ENCODE results near the gene ITGAX.

Gene ITGAX

DNA sequence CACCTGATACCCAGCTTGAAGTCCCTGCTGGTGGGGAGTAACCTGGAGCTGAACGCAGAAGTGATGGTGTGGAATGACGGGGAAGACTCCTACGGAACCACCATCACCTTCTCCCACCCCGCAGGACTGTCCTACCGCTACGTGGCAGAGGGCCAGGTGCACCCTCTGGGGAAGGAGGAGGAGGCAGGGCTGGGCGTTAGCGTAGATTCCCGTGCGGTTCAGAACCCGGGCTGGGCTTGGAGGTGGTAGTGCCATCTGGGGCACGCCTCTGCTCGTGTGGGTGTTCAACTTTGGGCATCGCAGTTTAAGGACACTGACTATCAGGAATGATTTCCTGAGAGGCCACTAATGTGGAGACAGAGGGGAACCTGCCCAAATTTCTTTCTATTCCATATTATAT lies 18.3 kb downstream of the ITGAX start:
- no peak for DNase-seq (ENCODE audit: low read depth in 3 of 3)

- DNase-seq (ENCODE audit: low read depth in 3 of 3), result no peak
These were observed 20.3 kb downstream of the ITGAX start for GRCh38 chr16:31375231-31375630.

DNA sequence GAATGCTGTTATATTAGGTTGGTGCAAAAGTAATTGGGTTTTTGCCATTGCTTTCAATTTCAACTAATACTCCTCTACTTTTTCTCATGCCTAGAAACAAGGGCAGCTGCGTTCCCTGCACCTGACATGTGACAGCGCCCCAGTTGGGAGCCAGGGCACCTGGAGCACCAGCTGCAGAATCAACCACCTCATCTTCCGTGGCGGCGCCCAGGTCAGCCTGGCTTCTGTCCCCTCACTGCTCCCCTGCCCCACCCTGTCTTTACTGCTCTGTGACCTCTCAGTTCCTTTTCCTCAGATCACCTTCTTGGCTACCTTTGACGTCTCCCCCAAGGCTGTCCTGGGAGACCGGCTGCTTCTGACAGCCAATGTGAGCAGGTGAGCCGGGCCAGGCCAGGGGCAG lies 21.7 kb downstream of the ITGAX start:
- no peak for DNase-seq (ENCODE audit: low read depth in 3 of 3)

- DNase-seq (ENCODE audit: low read depth in 3 of 3), result no peak
These were observed 22.4 kb downstream of the ITGAX start for GRCh38 chr16:31377210-31377903.

GRCh38 chr16:31380201-31380600 lies 25.2 kb downstream of the ITGAX start:
- DNase-seq (ENCODE audit: low read depth in 3 of 3), result no peak

- peak; percentile 37 to 58 (median 47) for DNase-seq (ENCODE audit: low read depth in 3 of 3)
These were observed 27.6 kb downstream of the ITGAX start for GRCh38 chr16:31382485-31383161.

DNA sequence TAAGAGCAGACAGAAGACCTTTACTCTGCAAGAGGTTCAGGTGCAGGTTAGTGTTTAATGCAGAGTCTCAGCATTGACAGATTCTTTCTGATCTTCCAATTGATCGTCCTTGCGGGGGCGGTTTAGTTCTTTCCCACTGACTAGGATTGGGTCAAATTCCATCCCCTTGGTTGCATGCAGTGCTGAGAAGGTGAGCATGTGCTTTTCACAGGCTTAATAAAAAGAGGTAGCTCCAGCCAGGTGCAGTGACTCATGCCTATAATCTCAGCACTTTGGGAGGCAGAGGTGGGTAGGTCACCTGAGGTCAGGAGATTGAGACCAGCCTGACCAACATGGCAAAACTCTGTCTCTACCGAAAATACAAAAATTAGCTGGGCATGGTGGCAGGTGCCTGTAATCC lies 30.7 kb downstream of the ITGAX start:
- DNase-seq (ENCODE audit: low read depth in 3 of 3), result no peak

- peak; percentile 11 to 33 (median 17) for DNase-seq (ENCODE audit: low read depth in 3 of 3)
These were observed 31.4 kb downstream of the ITGAX start for GRCh38 chr16:31386157-31386984.

- no peak for DNase-seq (ENCODE audit: low read depth in 3 of 3)
These were observed 33.6 kb downstream of the ITGAX start for GRCh38 chr16:31388535-31388934.

- DNase-seq (ENCODE audit: low read depth in 3 of 3), result no peak
These were observed 35.6 kb downstream of the ITGAX start for GRCh38 chr16:31390504-31391041.

DNA sequence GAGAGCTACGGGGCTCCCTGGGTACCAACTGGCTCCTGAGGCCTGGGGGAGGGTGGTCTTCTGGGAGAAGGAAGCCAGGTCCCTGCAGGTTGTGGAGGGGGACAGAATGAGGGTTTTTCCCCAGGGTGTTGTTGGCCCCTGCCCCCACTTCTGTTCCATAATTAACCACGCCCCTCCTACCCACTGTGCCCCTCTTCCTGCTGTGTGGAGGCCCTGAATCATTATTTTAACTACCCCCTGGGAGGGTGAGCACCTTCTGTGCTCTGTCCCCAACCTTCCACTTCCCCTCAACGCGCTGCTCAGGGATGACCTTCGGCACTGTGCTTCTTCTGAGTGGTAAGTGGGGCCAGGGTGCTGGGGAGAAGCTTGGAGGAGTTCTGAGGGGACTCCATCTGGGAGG lies 38.1 kb downstream of the ITGAX start, which contains the start of gene ITGAD:
Gene ITGAD, plus strand, starts transcription at position 280 of the 400 bp plus-strand sequence. Its CDS starts 26 bp downstream, at position 306.
- no peak for DNase-seq (ENCODE audit: low read depth in 3 of 3)

- no peak for DNase-seq (ENCODE audit: low read depth in 3 of 3)
These were observed 40.7 kb downstream of the ITGAX start for GRCh38 chr16:31395647-31396046.

DNA sequence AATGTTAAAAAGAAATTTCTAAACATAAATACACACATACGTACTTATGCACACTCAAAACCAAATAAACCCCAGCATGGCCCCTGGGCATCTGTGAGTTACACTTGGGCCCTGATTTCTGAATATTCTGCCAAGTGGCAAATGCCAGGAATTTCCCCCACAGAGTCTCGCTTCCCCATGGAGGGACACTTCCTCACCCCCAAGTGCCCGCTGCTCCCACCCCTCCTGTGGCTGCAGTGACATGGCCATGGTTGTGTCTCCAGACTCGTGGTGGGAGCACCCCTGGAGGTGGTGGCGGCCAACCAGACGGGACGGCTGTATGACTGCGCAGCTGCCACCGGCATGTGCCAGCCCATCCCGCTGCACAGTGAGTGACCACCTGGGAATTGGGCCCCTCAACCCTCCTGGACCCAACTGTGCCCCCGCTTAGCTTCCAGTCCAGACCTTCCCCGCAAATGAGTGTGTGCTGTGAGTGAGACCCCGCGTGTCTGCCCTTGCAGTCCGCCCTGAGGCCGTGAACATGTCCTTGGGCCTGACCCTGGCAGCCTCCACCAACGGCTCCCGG lies 42.2 kb downstream of the ITGAX start:
- DNase-seq (ENCODE audit: low read depth in 3 of 3), result no peak

DNA sequence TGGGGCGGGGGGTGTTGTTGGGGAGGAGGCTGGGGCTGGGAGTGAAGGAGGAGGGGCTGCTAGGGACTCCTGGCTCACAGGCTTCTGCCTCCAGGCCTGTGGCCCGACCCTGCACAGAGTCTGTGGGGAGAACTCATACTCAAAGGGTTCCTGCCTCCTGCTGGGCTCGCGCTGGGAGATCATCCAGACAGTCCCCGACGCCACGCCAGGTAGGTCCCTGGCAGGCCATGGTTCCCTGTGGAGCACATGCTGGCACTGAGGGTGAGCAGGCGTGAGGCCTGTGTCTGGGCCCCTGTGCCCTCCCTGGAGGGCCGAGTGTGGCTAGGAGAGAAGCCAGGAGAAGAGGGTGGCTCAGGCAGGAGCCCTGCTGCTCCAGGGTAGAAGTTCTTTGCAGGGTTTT lies 42.7 kb downstream of the ITGAX start:
- no peak for DNase-seq (ENCODE audit: low read depth in 3 of 3)

- no peak for DNase-seq (ENCODE audit: low read depth in 3 of 3)
These were observed 45.2 kb downstream of the ITGAX start for GRCh38 chr16:31400191-31400590.

DNA sequence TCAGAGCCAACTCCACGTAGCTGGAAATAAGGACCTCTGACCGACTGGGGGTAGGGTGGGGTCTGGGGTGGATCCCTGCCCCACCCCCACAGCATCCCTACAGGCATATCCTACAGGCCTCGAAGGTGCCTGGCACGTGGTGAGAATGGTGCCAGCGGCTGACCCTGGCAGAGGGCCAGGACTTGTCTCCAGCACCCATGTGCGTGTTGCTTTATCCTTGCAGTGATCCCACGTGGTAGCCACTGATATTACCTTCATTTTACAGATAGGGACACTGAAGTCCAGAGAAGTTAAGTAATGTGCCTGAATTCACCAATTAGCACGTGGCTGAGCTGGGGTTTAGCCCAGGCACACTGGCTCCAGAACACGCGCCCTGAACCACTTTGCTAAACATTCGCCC lies 46.5 kb downstream of the ITGAX start:
- no peak for DNase-seq (ENCODE audit: low read depth in 3 of 3)

DNA sequence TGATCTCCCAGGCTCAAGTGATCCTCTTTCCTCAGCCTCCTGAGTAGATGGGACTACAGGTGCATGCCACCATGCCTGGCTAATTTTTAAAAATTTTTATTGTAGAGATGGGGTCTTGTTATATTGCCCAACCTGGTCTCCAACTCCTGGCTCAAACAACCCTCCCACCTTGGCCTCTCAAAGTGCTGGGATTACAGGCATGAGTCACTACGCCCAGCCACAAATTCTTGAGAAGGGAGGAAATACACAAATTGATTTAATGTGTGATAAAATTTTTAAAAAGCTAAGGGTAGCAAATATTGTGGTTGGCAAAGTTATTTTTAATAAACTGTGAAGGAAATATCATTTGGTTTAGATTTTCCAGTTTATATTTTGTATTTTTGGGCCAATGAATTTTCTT lies 47.7 kb downstream of the ITGAX start:
- no peak for DNase-seq (ENCODE audit: low read depth in 3 of 3)

DNA sequence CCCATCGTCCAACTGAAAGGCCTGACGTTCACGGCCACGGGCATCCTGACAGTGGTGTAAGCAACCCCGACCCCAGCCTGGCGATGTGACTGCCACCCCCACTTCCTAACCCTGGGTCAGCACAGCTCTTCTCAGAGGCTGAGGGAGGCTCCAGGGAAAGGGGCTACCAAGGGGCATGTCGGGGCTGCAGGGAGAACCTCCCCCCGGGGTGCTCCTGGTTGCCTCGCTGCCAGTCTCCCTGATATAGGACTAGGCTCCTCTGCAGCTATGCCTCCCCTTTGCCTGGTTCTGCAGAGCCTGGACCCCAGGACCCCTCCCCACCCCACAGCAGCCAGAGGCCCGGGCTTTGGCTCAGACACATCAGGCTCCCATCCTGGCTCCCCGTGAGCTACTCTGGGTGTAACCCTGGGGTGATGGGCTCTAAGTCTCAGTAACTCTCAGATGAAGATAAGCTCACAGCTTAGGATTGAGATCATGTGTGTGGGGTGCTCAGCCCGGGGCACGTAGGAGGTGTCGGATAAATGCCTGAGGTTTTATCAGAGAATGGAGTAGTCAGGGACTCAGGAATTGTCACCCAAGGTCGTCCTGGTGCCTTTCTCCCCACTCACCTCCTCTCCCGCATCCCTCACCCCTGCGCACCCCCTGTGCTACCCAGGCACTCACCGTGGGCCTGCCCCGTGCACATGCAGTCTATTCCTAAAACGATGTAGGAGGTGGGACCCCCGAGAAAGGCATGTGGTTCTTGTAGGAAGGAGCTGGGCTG lies 48.8 kb downstream of the ITGAX start:
- no peak for DNase-seq (ENCODE audit: low read depth in 3 of 3)

DNA sequence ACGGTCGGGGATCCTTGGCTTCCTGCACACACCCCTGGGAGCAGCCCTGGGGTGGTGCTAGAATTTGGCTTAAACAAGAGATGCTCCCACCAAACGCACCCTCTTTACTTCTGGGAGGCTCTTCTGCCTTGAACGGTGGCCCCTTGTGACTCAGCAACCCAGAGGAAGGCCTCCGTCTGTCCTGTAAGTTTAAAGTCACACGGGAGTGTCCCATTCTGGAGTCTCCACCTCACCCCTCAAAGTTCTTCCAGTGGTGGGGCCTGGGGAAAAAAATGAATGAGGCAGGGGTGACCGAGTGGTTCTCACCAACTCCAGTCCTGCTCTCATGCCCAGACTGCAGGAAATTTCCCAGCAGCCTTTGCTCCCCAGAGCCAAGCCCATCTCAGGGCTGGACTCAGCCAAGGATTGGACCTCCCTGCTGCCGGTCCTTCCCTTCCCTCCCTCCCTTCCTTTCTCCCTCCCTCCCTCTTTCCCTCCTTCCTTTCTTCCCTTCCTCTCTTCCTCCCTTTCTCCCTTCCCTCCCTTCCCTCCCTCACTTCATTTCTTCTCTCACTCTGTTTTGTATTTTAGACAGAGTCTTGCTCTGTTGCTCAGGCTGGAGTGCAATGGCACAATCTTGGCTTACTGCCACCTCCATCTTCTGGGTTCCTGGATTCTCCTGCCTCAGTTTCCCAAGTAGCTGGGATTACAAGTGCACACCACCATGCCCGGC lies 49.5 kb downstream of the ITGAX start:
- no peak for DNase-seq (ENCODE audit: low read depth in 3 of 3)

- no peak for DNase-seq (ENCODE audit: low read depth in 3 of 3)
These were observed 52.4 kb downstream of the ITGAX start for GRCh38 chr16:31407406-31407805.

DNA sequence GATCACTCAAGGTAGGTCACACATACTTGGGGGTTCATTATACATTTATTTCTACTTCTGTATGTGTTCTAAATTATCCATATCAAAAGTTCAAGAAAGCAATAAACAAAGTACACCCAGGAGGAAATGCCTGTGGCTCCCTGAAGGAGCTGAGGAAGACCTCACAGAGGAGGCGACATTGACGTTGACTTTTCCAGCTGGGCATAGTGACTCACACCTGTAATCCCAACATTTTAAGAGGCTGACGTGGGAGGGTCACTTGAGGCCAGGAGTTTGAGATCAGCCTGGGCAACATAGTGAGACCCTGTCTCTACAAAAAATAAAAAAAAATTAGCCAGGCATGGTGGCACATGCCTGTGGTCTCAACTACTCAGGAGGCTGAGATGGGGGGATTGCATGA lies 54.5 kb downstream of the ITGAX start:
- no peak for DNase-seq (ENCODE audit: low read depth in 3 of 3)
